Fibroblast of lung (primary cell): Measurements from ENCODE around the gene TLK2.

Source experiments
- EZH2 ChIP-seq: IDR thresholded peaks from 2 replicates; pipeline ENCODE4 v1.5.1; 2012; ENCODE audit warnings: low read length, control low read depth, mild to moderate bottlenecking; ENCODE audit errors: missing control alignments
- TF ChIP-seq, protein P1 (sequence below), 2 donors: IDR thresholded peaks in 1 of 2; conservative IDR thresholded peaks in 1 of 2; 1 replicate in 1 of 2; 2 replicates in 1 of 2; pipeline ENCODE4 v1.5.1; 2011 to 2012; ENCODE audit warnings: low read length in 2 of 2, control low read depth in 1 of 2, inconsistent platforms in 1 of 2, low read depth in 1 of 2, mild to moderate bottlenecking in 1 of 2

DNA sequence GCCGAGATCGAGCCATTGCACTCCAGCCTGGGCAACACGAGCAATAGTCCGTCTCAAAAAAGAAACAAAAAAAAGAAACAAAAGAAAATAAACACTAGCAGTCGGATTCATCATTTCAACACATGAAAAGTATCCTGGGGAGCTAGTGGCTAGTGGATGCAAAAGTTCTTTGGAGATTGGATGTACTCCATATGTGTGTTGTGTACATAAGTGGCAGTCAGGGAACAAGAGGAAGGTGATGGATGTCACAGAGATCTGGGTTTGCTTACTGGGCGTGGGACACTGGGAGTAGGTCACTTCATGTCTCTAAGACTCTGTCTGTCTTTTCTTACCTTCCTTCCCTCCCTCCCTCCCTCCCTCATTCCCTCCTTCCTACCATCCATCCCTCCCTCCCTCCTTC is 184.2 kb downstream of the TLK2 start:
- TF ChIP-seq, protein P1, sequence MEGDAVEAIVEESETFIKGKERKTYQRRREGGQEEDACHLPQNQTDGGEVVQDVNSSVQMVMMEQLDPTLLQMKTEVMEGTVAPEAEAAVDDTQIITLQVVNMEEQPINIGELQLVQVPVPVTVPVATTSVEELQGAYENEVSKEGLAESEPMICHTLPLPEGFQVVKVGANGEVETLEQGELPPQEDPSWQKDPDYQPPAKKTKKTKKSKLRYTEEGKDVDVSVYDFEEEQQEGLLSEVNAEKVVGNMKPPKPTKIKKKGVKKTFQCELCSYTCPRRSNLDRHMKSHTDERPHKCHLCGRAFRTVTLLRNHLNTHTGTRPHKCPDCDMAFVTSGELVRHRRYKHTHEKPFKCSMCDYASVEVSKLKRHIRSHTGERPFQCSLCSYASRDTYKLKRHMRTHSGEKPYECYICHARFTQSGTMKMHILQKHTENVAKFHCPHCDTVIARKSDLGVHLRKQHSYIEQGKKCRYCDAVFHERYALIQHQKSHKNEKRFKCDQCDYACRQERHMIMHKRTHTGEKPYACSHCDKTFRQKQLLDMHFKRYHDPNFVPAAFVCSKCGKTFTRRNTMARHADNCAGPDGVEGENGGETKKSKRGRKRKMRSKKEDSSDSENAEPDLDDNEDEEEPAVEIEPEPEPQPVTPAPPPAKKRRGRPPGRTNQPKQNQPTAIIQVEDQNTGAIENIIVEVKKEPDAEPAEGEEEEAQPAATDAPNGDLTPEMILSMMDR (conservative IDR thresholded peaks at IDR 0.05 in 1 of 2, IDR thresholded peaks at IDR 0.05 in 1 of 2; ENCODE audit: low read depth in 1 of 2, low read length in 2 of 2), result no peak
- no peak for TF ChIP-seq EZH2
